DOHH2 (cell line): ENCODE measurements around the gene TMEM259.

Experiments
- H3F3A ChIP-seq: fragments of 200-600 bp; sonication (generic), shearing (Covaris generic); 2 replicates; pipeline ENCODE4 v1.6.0; 2016; ENCODE audit warnings: antibody characterized with exemption, mild to moderate bottlenecking; ENCODE audit not compliant: control insufficient read depth, insufficient read depth
- H3K27ac ChIP-seq: fragments of 200-600 bp; sonication (generic); 2 replicates; pipeline ENCODE4 v1.5.1; 2014; ENCODE audit warnings: low read depth, mild to moderate bottlenecking, low read length, moderate library complexity
- H3K27me3 ChIP-seq: fragments of 200-600 bp; sonication (generic); 2 replicates; pipeline ENCODE4 v1.6.1; 2014; ENCODE audit warnings: mild to moderate bottlenecking, low read length, mixed read lengths; ENCODE audit not compliant: control insufficient read depth
- H3K36me3 ChIP-seq: fragments of 200-600 bp; sonication (generic); 2 replicates; pipeline ENCODE4 v1.6.1; 2014; ENCODE audit warnings: mild to moderate bottlenecking, low read length, moderate library complexity, mixed read lengths; ENCODE audit not compliant: control insufficient read depth
- H3K4me1 ChIP-seq: fragments of 200-600 bp; sonication (generic); 2 replicates; pipeline ENCODE4 v1.6.1; 2014; ENCODE audit warnings: mild to moderate bottlenecking, low read length, mixed read lengths; ENCODE audit not compliant: control insufficient read depth
- H3K4me2 ChIP-seq: fragments of 200-600 bp; sonication (generic); 2 replicates; pipeline ENCODE4 v1.6.0; 2014; ENCODE audit warnings: mild to moderate bottlenecking, low read length, moderate library complexity
- H3K4me3 ChIP-seq: fragments of 200-600 bp; sonication (generic); 2 replicates; pipeline ENCODE4 v1.5.1; 2014; ENCODE audit warnings: mild to moderate bottlenecking, low read length, mixed read lengths
- H3K79me2 ChIP-seq: fragments of 200-600 bp; sonication (generic); 2 replicates; pipeline ENCODE4 v1.6.1; 2014; ENCODE audit warnings: mild to moderate bottlenecking, low read length, mixed read lengths; ENCODE audit not compliant: control insufficient read depth
- H3K9me2 ChIP-seq: fragments of 200-600 bp; sonication (generic); replicated peaks from 2 replicates; pipeline ENCODE4 v1.6.1; 2014; ENCODE audit warnings: mild to moderate bottlenecking, low read length, mixed read lengths; ENCODE audit not compliant: control insufficient read depth
- H3K9me3 ChIP-seq: fragments of 200-600 bp; sonication (generic); 2 replicates; pipeline ENCODE4 v1.6.1; 2014; ENCODE audit warnings: antibody characterized with exemption, low read length, mixed read lengths; ENCODE audit not compliant: control insufficient read depth, insufficient read depth
- H4K20me1 ChIP-seq: fragments of 200-600 bp; sonication (generic); 2 replicates; pipeline ENCODE4 v1.6.0; 2014; ENCODE audit warnings: low read depth, mild to moderate bottlenecking, antibody characterized with exemption, low read length, moderate library complexity; ENCODE audit not compliant: control insufficient read depth, insufficient read depth
- EZH2phosphoT487 ChIP-seq: fragments of 200-600 bp; sonication (generic); IDR thresholded peaks from 2 replicates; pipeline ENCODE4 v1.6.1; 2017; ENCODE audit warnings: borderline replicate concordance, mild to moderate bottlenecking, antibody characterized with exemption, low read length, moderate library complexity, mixed read lengths
- TF ChIP-seq, protein P1 (sequence below): fragments of 200-600 bp; sonication (generic); IDR thresholded peaks from one replicate; pipeline ENCODE4 v1.5.1; 2014; ENCODE audit warnings: antibody characterized with exemption, mild to moderate bottlenecking, low read depth, low read length; ENCODE audit not compliant: poor library complexity, severe bottlenecking

TMEM259 gene

DNA sequence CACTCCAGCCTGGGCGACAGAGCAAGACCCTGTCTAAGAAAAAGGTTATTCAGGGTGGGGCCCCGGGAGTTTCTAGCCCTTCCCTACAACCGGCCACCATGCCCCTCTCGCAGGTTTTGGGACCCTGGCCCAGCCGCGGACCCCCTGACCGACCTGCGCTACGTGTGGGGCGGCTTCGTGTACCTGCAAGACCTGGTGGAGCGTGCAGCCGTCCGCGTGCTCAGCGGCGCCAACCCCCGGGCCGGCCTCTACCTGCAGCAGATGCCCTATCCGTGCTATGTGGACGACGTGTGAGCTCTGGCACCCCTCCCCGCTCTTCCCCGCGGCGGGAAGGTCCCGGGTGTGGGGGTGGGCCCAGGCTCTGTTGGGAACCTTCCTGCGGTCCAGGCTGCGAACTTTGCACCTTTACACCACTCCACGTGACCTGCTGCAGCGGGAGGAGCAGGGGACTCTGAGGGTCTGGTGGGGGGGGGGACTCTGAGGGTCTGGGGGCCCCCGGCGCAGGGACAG, 25.2 kb upstream of the TMEM259 start:
- Histone ChIP-seq H3K27me3 (no peaks in the 10 kb centered on the region), H3K4me3 (no peak overlapping the region), H3K9me3 (no peaks in the 10 kb centered on the region), H3K4me1 (peaks cover 6% of the 10 kb centered on the region), H4K20me1 (peaks cover 3% of the 10 kb centered on the region; the same call in 1 of the 2 replicates), H3K79me2 (peaks cover 7% of the 10 kb centered on the region), H3K9me2 (no peaks in the 10 kb centered on the region), H3K27ac (no peak overlapping the region), H3K4me2 (no peak overlapping the region), H3F3A (no peaks in the 10 kb centered on the region), H3K36me3 (peaks cover 43% of the 10 kb centered on the region)
- TF ChIP-seq EZH2phosphoT487, result no peak
- TF ChIP-seq, protein P1, sequence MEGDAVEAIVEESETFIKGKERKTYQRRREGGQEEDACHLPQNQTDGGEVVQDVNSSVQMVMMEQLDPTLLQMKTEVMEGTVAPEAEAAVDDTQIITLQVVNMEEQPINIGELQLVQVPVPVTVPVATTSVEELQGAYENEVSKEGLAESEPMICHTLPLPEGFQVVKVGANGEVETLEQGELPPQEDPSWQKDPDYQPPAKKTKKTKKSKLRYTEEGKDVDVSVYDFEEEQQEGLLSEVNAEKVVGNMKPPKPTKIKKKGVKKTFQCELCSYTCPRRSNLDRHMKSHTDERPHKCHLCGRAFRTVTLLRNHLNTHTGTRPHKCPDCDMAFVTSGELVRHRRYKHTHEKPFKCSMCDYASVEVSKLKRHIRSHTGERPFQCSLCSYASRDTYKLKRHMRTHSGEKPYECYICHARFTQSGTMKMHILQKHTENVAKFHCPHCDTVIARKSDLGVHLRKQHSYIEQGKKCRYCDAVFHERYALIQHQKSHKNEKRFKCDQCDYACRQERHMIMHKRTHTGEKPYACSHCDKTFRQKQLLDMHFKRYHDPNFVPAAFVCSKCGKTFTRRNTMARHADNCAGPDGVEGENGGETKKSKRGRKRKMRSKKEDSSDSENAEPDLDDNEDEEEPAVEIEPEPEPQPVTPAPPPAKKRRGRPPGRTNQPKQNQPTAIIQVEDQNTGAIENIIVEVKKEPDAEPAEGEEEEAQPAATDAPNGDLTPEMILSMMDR, result no peak

DNA sequence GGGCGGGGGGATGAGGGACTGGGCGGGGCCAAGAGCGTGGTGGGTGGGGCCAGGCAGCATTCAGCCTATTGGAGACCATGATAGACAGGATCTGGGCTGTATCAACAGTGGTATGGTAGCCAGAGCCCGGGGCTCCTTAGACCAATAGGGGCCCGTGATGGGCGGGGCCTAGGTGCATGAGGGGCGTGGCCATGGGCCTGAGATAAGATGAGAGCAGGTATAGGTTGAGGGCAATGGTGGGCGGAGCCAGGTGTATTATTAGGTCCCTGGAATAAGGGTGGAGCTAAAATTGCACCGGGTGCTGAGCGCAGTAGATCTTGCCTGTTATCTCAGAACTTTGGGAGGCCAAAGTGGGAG, 24.3 kb upstream of the TMEM259 start:
- Histone ChIP-seq H3K79me2 (peaks cover 15% of the 10 kb centered on the region), H3K4me3 (no peak overlapping the region), H3K4me1 (peaks cover 13% of the 10 kb centered on the region), H3F3A (0 out of 2 replicates have a peak, but pooled peaks cover under 1% of the 10 kb centered on the region), H3K4me2 (no peak overlapping the region), H3K27ac (no peak overlapping the region), H3K9me3 (no peaks in the 10 kb centered on the region), H3K9me2 (no peaks in the 10 kb centered on the region), H4K20me1 (peaks cover 4% of the 10 kb centered on the region; the same call in 1 of the 2 replicates), H3K36me3 (peaks cover 43% of the 10 kb centered on the region), H3K27me3 (no peaks in the 10 kb centered on the region)
- TF ChIP-seq, protein P1, result no peak
- TF ChIP-seq EZH2phosphoT487, result no peak

DNA sequence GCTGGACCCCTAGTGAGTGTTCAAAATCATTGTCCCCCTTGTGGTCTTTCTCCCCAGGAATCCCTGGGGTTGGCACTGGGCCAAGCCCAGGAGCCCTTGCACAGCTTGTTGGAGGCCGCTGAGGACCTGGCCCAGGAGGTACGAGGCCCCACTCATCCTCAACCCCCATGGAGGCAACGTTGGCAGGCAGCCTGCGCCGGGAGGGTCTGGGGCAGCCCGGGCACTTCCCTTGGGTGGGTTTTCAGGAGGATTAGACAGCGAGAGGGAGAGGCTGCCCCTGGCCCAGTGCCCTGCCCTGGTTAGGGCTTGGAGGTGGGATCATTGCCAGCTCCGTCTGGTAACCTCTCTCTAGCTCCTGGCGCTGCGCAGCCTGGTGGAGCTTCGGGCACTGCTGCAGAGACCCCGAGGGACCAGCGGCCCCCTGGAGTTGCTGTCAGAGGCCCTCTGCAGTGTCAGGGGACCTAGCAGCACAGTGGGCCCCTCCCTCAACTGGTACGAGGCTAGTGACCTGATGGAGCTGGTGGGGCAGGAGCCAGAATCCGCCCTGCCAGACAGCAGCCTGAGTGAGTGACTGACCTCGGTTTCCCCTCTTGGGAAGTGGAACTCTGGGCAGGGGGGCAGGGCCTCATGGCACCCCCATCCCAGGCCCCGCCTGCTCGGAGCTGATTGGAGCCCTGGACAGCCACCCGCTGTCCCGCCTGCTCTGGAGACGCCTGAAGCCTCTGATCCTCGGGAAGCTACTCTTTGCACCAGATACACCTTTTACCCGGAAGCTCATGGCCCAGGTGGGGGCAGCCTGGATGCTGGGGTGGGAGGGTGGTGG, 22.0 kb upstream of the TMEM259 start:
- H3K4me2 ChIP-seq, result no peak overlapping the region
- no peaks in the 10 kb centered on the region for H3K9me3 ChIP-seq
- TF ChIP-seq EZH2phosphoT487, result no peak
- TF ChIP-seq, protein P1, result no peak
- peaks cover 32% of the 10 kb centered on the region for H3K4me1 ChIP-seq
- H3K9me2 ChIP-seq, result no peaks in the 10 kb centered on the region
- H3K79me2 ChIP-seq, result peaks cover 16% of the 10 kb centered on the region
- H3K27me3 ChIP-seq, result no peaks in the 10 kb centered on the region
- H3K36me3 ChIP-seq, result peaks cover 52% of the 10 kb centered on the region
- no peak overlapping the region for H3K27ac ChIP-seq
- H3F3A ChIP-seq, result peaks cover 19% of the 10 kb centered on the region
- H3K4me3 ChIP-seq, result no peak overlapping the region
- H4K20me1 ChIP-seq, result peaks cover 4% of the 10 kb centered on the region; the same call in 1 of the 2 replicates
